Neutrophil (primary cell): Measurements from ENCODE around the gene ARFIP1.
"Not testable (repeated sequence)": the region's sequence is repeated elsewhere in the genome, so short reads cannot be mapped to it uniquely, and the experiment has no call there.

Experiments used
- H3K27ac ChIP-seq: fragments of 200-600 bp; sonication (generic); 2 replicates; pipeline ENCODE4 v1.5.1; 2016; ENCODE audit warnings: mild to moderate bottlenecking, moderate library complexity
- H3K27me3 ChIP-seq: fragments of 200-600 bp; sonication (generic); 2 replicates; pipeline ENCODE4 v1.6.0; 2016; ENCODE audit warnings: mild to moderate bottlenecking
- H3K36me3 ChIP-seq: fragments of 200-600 bp; sonication (generic); 2 replicates; pipeline ENCODE4 v1.5.1; 2017
- H3K4me1 ChIP-seq, 2 experiments: fragments of 200-600 bp in 1 of 2; sonication (generic) in 1 of 2; 1 replicate in 1 of 2; 2 replicates in 1 of 2; pipeline versions ENCODE4 v1.5.1 to v1.6.1; 2013 to 2016; ENCODE audit warnings: low read depth in 1 of 2, low read length in 1 of 2, mild to moderate bottlenecking in 1 of 2, moderate library complexity in 1 of 2; ENCODE audit not compliant: control insufficient read depth in 1 of 2, insufficient read depth in 1 of 2
- H3K4me3 ChIP-seq, 2 experiments: fragments of 200-600 bp in 1 of 2; sonication (generic) in 1 of 2; 1 replicate in 1 of 2; 2 replicates in 1 of 2; pipeline ENCODE4 v1.5.1; 2013 to 2016; ENCODE audit warnings: low read depth in 1 of 2, low read length in 1 of 2, mild to moderate bottlenecking in 1 of 2, moderate library complexity in 1 of 2
- H3K9me3 ChIP-seq: fragments of 200-600 bp; sonication (generic); 2 replicates; pipeline ENCODE4 v1.5.1; 2016
- TF ChIP-seq, protein P1 (sequence below): fragments of 200-600 bp; sonication (generic); IDR thresholded peaks from 2 replicates; pipeline ENCODE4 v1.5.1; 2016; ENCODE audit warnings: antibody characterized with exemption

The ARFIP1 gene

DNA sequence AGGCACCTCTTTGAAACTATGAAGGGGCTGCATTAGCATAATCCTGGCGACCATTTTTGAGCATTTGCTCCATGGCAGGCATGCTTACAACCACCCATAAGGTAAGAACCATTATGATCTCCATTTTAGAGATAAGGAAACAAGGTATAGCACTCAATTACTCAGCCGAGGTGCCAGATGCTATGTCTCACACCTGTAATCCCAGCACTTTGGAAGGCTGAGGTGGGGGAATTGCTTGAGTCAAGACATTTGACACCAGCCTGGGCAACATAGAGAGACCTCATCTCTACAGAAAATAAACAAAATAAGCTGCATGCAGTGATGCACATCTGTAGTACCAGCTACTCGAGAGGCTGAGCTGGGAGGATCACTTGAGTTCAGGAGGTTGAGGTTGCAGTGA, 43.8 kb upstream of the ARFIP1 start:
- H3K36me3 ChIP-seq = no peaks in the 10 kb centered on the region
- H3K27me3 ChIP-seq = no peaks in the 10 kb centered on the region
- H3K9me3 ChIP-seq = no peaks in the 10 kb centered on the region
- no peak overlapping the region for H3K4me3 ChIP-seq
- TF ChIP-seq, protein P1, sequence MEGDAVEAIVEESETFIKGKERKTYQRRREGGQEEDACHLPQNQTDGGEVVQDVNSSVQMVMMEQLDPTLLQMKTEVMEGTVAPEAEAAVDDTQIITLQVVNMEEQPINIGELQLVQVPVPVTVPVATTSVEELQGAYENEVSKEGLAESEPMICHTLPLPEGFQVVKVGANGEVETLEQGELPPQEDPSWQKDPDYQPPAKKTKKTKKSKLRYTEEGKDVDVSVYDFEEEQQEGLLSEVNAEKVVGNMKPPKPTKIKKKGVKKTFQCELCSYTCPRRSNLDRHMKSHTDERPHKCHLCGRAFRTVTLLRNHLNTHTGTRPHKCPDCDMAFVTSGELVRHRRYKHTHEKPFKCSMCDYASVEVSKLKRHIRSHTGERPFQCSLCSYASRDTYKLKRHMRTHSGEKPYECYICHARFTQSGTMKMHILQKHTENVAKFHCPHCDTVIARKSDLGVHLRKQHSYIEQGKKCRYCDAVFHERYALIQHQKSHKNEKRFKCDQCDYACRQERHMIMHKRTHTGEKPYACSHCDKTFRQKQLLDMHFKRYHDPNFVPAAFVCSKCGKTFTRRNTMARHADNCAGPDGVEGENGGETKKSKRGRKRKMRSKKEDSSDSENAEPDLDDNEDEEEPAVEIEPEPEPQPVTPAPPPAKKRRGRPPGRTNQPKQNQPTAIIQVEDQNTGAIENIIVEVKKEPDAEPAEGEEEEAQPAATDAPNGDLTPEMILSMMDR = no peak
- peaks cover 35 to 38% of the 10 kb centered on the region in 2 experiments for H3K4me1 ChIP-seq
- no peak overlapping the region for H3K27ac ChIP-seq

DNA sequence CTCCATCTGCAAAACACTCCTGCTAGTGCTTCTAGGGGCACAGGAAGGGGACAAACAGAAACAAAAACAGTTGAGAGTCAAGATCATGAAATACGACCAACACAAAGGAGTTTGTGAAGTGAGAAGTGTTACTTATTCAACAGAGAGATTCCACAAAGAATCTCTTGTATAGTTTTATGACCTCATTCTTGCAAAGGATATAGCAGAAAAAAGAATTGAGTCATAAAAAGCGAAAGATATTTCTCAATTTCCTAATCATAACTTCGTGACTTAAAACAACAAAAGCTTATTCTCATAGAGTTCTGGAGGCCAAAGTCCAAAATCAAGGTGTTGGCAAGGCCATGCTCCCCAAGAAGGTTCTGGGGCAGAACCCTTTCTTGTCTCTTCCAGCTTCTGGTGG, 40.9 kb upstream of the ARFIP1 start:
- no peaks in the 10 kb centered on the region for H3K36me3 ChIP-seq
- no peaks in the 10 kb centered on the region for H3K27me3 ChIP-seq
- H3K4me3 ChIP-seq = no peak overlapping the region
- H3K9me3 ChIP-seq = no peaks in the 10 kb centered on the region
- H3K4me1 ChIP-seq = peaks cover 16 to 18% of the 10 kb centered on the region in 2 experiments
- TF ChIP-seq, protein P1 = no peak
- H3K27ac ChIP-seq = no peak overlapping the region

DNA sequence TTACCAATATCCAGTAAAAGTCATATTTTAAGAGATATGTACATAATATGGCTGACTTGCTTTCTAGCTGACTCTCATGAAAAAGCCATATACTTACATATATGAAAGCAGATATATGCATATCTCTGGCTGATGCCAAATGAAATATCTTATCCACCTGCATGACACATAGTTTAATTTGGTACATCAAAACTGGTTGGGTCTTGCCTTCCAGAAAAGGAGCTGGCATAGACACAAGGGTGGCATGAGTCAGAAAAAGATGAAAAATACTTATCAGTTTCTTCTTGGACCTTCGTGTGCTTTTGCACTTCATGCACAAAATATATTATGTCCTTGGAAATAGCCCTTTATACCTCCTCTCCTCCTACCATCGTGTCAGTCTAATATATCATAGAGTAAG, 32.3 kb upstream of the ARFIP1 start:
- Histone ChIP-seq H3K4me3 (no peak overlapping the region), H3K27me3 (no peaks in the 10 kb centered on the region), H3K27ac (no peak overlapping the region), H3K4me1 (no peaks in the 10 kb centered on the region), H3K9me3 (no peaks in the 10 kb centered on the region), H3K36me3 (no peaks in the 10 kb centered on the region)
- TF ChIP-seq, protein P1 = no peak

DNA sequence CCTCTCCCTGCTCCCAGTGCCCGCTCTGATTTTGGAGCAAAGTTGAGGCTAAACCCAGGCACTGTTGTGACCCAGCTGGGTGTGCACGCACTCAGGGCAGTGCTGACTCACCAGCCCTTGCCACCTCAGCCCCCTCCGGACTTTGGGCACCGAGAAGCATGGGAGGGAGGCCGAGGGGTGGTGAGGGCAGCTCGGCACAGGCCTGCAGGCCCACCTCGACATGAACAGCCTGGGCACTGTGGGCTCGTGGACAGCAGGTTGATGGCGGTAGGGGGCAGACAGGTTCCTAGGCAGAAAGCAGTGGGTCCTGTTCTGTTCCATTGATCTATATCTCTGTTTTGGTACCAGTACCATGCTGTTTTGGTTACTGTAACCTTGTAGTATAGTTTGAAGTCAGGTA, 31.1 kb upstream of the ARFIP1 start:
- TF ChIP-seq, protein P1 = no peak
- no peaks in the 10 kb centered on the region for H3K27me3 ChIP-seq
- no peak overlapping the region for H3K4me3 ChIP-seq
- H3K27ac ChIP-seq = no peak overlapping the region
- H3K36me3 ChIP-seq = no peaks in the 10 kb centered on the region
- H3K9me3 ChIP-seq = no peaks in the 10 kb centered on the region
- no peaks in the 10 kb centered on the region for H3K4me1 ChIP-seq

DNA sequence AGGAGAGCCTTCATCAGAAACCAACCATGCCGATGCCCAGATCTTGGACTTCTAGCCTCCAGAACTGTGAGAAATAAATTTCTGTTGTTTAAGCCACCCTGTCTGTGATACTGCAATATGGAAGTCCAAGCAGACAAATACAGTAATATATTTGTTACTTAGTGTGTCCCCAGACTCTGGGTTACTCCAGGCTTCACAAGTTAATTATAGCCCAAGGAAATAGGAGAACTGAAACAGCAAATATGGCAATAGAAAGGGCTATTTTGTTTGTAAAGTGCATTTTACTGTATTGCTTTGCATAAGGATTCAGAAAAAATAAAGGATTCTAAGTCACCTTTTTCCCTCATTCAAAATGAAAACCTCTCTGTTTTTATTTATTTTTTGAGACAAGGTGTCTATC, 16.0 kb upstream of the ARFIP1 start:
- TF ChIP-seq, protein P1 = no peak

DNA sequence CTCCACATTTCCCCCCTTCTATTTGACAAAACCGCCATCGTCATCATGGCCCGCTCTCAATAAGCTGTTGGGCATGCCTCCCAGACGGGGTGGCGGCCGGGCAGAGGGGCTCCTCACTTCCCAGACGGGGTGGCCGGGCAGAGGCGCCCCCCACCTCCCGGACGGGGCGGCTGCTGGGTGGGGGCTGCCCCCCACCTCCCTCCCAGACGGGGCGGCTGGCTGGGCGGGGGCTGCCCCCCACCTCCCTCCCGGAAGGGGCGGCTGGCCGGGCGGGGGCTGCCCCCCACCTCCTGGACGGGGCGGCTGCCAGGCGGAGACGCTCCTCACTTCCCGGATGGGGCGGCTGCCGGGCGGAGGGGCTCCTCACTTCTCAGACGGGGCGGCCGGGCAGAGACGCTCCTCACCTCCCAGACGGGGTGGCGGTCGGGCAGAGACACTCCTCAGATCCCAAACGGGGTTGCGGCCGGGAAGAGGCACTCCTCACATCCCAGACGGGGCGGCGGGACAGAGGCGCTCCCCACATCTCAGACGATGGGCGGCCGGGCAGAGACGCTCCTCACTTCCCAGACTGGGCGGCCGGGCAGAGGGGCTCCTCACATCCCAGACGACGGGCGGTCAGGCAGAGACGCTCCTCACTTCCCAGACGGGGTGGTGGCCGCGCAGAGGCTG, 14.6 kb upstream of the ARFIP1 start:
- not testable (repeated sequence) for H3K4me3 ChIP-seq, H3K36me3 ChIP-seq, H3K9me3 ChIP-seq, H3K27ac ChIP-seq, H3K27me3 ChIP-seq
- peaks cover 6 to 16% of the 10 kb centered on the region in 2 experiments for H3K4me1 ChIP-seq

More for the DNA sequence above, 16.0 kb upstream of the ARFIP1 start:
- no peaks in the 10 kb centered on the region for H3K27me3 ChIP-seq
- no peaks in the 10 kb centered on the region for H3K9me3 ChIP-seq
- no peak overlapping the region for H3K27ac ChIP-seq
- H3K36me3 ChIP-seq = no peaks in the 10 kb centered on the region
- H3K4me1 ChIP-seq = peaks cover 6 to 16% of the 10 kb centered on the region in 2 experiments
- H3K4me3 ChIP-seq = no peak overlapping the region
